ENCODE measurements around the gene TIMM8B.

TIMM8B gene, protein sequence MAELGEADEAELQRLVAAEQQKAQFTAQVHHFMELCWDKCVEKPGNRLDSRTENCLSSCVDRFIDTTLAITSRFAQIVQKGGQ

DNA sequence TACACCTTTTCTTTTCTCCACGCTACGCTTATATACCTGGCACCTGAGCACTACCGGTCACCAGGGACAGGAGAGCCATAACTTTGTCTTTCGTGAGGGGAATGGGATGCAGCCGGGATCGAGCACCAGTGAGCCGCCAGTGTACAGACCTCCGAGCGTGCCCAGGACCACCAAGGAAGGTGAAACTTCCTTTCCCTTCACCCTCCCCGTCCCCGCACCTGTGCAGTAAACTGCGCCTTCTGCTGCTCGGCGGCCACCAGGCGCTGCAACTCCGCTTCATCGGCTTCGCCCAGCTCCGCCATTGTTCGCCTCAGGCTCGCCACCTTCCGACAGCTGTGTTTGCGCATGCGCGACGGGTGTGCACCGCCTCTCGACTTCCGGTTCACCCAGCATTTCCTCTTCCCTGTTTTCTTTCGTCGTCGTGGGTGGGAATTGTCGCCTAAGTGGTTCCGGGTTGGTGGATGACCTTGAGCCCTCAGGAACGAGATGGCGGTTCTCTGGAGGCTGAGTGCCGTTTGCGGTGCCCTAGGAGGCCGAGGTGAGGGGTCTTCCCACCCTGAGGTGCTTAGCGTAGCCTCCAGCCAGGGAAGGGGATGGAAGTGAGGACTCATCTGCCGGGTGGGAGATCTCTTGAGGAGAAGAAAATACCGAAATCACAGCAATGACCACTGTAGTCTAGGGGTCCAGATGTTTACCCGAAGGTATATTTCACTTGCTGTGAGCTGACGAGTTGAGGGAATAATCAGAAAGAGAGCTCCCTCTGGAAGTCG is at the start of gene TIMM8B, which contains the start of gene SDHD:
Gene TIMM8B, minus strand, starts transcription at position 335 of the 770 bp plus-strand sequence. Its CDS starts 33 bp downstream, at position 302.
Gene SDHD, plus strand, starts transcription at position 452 of the 770 bp plus-strand sequence. Its CDS starts 35 bp downstream, at position 487.
- Mint-ChIP-seq H3K9me3 (no peaks in the 10 kb centered on the region), H3K27me3 (no peaks in the 10 kb centered on the region), H3K4me1 (ENCODE audit: low read depth) (peaks cover 62% of the 10 kb centered on the region), H3K4me3 (peak within 1 kb of the TSS; percentile 96), H3K36me3 (ENCODE audit: low read depth) (peaks cover 100% of the 10 kb centered on the region), H3K27ac (peak within 1 kb of the TSS; percentile 99)
- intact Hi-C loops (cut with micrococcal nuclease), result loop anchor here (1.0 to 5.0 kb wide), 5 partner anchors 12 to 484 kb away; partner anchors contain the start of genes CFAP68, DLAT, FDXACB1 and NKAPD1

DNA sequence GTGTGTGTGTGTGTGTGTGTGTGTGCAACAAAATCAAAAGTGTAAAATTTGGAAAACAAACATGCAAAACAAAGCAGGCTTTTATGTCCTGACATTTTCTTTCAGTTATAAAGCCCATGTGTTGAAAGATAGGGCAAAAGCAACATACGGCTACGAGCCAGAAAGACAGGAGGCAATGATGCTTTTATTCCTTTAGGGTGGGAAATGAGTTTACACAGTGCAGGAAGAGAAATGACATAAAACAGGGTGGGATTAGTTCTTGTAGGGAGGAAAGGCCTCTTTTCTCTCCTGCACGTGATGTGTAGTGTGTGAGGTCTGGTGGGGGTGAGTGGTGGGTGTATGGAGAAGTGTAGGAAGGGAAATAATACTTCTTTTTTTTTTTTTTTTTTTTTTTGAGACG is 47.9 kb upstream of the TIMM8B start:
- H3K36me3 Mint-ChIP-seq (ENCODE audit: low read depth), result no peaks in the 10 kb centered on the region
- no peak overlapping the region for H3K27ac Mint-ChIP-seq
- no peaks in the 10 kb centered on the region for H3K27me3 Mint-ChIP-seq
- no peak overlapping the region for H3K4me3 Mint-ChIP-seq
- H3K9me3 Mint-ChIP-seq, result no peaks in the 10 kb centered on the region
- intact Hi-C loops (cut with micrococcal nuclease), result no loop called here
- peaks cover 19% of the 10 kb centered on the region for H3K4me1 Mint-ChIP-seq (ENCODE audit: low read depth)

DNA sequence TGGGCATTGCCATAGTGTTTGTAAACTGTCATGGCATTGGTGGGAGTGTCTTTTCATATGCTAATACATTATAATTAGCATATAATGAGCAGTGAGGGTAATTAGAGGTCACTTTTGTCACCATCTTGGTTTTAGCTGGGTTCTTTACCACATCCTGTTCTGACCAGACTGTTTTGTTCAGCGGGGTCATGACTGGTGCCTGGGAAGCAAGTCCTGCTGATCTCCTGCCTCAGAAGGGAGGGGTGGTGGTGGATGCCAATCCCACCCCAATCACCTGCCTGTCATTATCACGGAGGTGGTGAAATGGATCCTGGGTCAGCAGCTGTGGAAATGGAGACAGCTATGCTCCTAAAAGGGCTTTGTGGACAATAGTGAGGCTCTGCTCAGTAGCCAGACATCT is 46.2 kb upstream of the TIMM8B start:
- Mint-ChIP-seq H3K9me3 (no peaks in the 10 kb centered on the region), H3K36me3 (ENCODE audit: low read depth) (no peaks in the 10 kb centered on the region), H3K4me1 (ENCODE audit: low read depth) (peaks cover 34% of the 10 kb centered on the region), H3K4me3 (no peak overlapping the region), H3K27me3 (no peaks in the 10 kb centered on the region), H3K27ac (no peak overlapping the region)
- intact Hi-C loops (cut with micrococcal nuclease), result no loop called here

DNA sequence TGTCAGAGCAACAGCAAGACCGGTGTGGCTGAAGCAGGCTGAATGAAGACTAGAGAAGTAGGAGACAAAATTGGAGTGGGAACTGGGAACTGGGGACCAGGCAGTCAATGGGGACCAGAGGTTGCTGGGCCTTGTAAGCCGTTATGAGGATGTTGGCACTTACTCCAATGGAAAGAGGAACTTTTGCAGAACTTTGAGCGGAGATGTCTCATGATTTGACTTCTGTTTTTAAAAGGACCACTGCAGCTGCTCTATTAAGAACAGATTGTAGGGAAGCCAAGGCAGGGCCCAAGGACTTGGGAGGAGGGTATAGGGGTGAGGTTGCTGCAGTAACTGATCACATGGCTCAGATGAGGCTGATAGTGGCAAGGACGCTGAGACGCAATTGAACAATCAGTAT is 43.1 kb upstream of the TIMM8B start:
- H3K9me3 Mint-ChIP-seq, result no peaks in the 10 kb centered on the region
- H3K4me3 Mint-ChIP-seq, result no peak overlapping the region
- peaks cover 34% of the 10 kb centered on the region for H3K4me1 Mint-ChIP-seq (ENCODE audit: low read depth)
- no peaks in the 10 kb centered on the region for H3K27me3 Mint-ChIP-seq
- intact Hi-C loops (cut with micrococcal nuclease), result no loop called here
- H3K36me3 Mint-ChIP-seq (ENCODE audit: low read depth), result no peaks in the 10 kb centered on the region
- H3K27ac Mint-ChIP-seq, result peak overlapping the region; percentile 77

DNA sequence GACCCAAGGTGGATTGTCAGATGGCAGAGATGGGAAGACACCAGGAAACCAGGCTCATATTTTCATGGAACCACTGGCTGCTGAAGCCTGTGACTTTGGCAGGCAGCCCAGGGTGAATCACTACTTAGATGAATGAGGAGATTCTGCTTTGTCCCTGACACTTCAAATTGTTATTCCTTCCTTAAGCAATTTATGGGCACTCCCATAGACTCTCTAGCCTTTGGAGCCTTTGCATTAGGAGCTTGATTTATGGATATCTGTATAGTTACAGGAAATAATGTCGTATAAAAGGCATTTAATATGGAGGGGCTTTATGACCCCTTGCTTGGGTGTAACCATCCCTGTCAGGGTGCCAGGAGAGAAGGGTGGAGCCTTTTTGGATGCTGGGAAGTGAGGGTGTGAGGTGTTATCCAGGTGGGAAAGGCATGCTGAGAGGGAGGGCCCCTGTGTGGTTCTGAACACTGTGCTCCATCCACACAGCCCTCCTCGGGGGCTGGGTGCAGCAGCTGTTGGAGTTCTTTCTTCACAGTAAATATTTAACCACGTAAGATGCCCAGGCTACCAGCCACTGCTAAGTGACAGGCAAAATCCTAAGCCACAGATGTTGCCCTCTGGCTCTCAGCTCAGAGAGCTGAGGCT is 42.0 kb upstream of the TIMM8B start:
- Mint-ChIP-seq H3K4me1 (ENCODE audit: low read depth) (peaks cover 29% of the 10 kb centered on the region), H3K4me3 (no peak overlapping the region), H3K36me3 (ENCODE audit: low read depth) (no peaks in the 10 kb centered on the region), H3K27ac (peak overlapping the region; percentile 61), H3K27me3 (no peaks in the 10 kb centered on the region), H3K9me3 (no peaks in the 10 kb centered on the region)
- intact Hi-C loops (cut with micrococcal nuclease), result no loop called here

DNA sequence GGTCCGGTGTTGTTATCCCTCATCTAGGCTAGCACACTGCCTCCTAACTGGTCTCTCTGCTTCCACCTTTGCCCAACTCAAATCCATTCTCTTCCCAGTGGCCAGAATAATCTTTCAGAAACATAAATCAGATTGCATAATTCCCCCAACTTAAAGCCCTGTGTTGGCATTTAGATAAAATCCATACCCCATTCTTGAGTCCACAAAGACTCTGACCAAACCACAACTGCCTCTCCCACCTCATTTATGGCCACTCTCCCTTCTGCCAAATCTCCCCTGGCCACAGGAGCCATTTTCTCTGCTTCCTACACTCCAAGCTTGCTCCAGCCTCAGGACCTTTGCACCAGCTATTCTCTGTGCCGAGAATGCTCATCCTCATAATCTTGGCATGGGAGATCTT is 40.5 kb upstream of the TIMM8B start:
- no peaks in the 10 kb centered on the region for H3K9me3 Mint-ChIP-seq
- H3K4me1 Mint-ChIP-seq (ENCODE audit: low read depth), result peaks cover 24% of the 10 kb centered on the region
- no peaks in the 10 kb centered on the region for H3K36me3 Mint-ChIP-seq (ENCODE audit: low read depth)
- intact Hi-C loops (cut with micrococcal nuclease), result no loop called here
- no peaks in the 10 kb centered on the region for H3K27me3 Mint-ChIP-seq
- no peak overlapping the region for H3K27ac Mint-ChIP-seq
- H3K4me3 Mint-ChIP-seq, result no peak overlapping the region

DNA sequence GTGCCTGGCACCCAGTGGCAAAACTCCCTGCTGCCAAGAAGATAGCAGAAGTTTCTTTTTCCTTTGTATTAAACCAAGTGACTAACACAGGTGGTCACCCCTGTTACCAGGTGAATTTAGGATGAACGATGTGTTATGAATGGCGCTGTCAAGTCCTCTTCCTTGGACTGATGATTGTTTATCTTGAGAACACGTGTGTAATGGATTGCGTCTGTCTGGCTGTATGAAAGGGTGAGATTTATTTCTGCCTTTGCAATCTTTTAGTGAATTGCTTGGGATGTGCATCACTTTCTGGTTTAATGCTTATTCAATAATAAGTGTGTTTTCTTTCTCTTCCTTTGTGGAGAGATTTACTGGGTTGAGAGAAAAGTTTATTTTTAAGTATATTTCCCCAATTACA is 36.6 kb upstream of the TIMM8B start:
- intact Hi-C loops (cut with micrococcal nuclease), result loop anchor here (5.0 kb wide), 1 partner anchor 34 kb away; no protein-coding TSS in a partner anchor
- Mint-ChIP-seq H3K9me3 (no peaks in the 10 kb centered on the region), H3K27ac (no peak overlapping the region), H3K4me3 (no peak overlapping the region), H3K27me3 (no peaks in the 10 kb centered on the region), H3K36me3 (ENCODE audit: low read depth) (no peaks in the 10 kb centered on the region), H3K4me1 (ENCODE audit: low read depth) (peaks cover 20% of the 10 kb centered on the region)

DNA sequence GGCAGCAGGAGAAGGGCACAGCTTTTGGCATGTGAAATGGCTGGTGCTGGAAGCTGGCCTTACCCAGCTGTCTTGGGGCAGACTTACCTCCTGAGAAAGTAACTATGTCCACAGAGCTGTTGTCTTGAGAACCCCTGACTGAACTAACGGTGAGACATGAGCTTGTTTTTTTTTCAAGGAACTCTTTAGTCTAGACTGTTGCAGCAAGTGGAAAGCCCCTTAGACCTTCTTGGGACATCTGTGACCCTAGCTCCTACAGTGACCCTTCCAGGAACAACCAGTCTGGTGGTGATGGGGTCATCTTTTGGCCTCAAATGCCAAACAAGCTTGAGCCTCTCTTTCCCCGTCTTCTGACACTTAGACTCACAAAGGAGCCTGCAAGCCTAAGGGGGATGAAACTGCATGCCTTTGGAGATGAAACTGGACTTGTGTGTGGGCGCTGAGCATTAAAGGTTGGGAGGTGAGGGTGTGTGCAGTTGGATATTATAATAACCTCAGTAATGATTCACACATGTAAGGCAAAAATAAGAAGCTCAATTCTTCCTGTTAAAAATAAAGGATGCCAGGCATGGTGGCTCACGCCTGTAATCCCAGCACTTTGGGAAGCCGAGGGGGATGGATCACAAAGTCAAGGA is 35.5 kb upstream of the TIMM8B start:
- intact Hi-C loops (cut with micrococcal nuclease), result loop anchor here (5.0 kb wide), 1 partner anchor 35 kb away; no protein-coding TSS in a partner anchor
- Mint-ChIP-seq H3K27me3 (no peaks in the 10 kb centered on the region), H3K36me3 (ENCODE audit: low read depth) (no peaks in the 10 kb centered on the region), H3K9me3 (no peaks in the 10 kb centered on the region), H3K27ac (no peak overlapping the region), H3K4me3 (no peak overlapping the region), H3K4me1 (ENCODE audit: low read depth) (peaks cover 19% of the 10 kb centered on the region)

DNA sequence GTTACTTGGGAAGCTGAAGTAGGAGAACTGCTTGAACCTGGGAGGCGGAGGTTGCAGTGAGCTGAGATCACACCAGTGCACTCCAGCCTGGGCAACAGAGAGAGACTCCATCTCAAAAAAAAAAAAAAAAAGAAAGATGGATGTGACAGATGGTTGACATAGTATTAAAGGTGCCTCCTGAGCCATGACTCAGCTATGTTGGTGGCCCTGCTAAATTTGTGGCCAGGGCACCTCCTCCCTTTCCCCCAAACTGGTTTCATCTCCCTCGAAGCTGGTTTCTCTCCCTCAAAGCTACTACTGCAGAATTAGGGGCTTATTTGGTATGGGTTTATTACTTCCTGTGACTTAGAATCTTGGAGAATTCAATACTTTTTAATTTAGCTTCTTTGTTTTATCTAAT is 31.6 kb upstream of the TIMM8B start:
- no peaks in the 10 kb centered on the region for H3K9me3 Mint-ChIP-seq
- no peaks in the 10 kb centered on the region for H3K36me3 Mint-ChIP-seq (ENCODE audit: low read depth)
- H3K4me1 Mint-ChIP-seq (ENCODE audit: low read depth), result peaks cover 19% of the 10 kb centered on the region
- H3K4me3 Mint-ChIP-seq, result no peak overlapping the region
- H3K27me3 Mint-ChIP-seq, result no peaks in the 10 kb centered on the region
- no peak overlapping the region for H3K27ac Mint-ChIP-seq
- intact Hi-C loops (cut with micrococcal nuclease), result no loop called here

DNA sequence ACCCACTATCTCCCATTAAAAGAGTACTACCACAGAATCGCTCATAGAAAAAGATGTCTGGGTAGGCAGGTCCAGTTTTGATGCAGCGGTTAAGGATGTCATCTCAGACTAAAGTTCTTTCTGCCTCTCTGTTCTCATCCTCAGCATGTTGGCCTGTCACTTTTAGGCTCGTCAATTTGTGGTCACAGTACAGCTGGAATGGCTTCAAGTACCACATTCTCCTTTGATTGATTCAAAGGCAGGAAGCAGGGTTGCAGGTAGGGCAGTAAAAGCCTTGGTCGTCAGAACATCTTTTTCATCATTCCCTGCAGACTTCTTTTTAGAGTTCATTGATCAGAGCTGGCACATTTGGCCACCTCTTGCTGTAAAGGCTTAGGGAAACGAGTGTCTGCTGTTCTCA is 28.8 kb upstream of the TIMM8B start:
- no peak overlapping the region for H3K4me3 Mint-ChIP-seq
- H3K4me1 Mint-ChIP-seq (ENCODE audit: low read depth), result peaks cover 7% of the 10 kb centered on the region
- H3K9me3 Mint-ChIP-seq, result no peaks in the 10 kb centered on the region
- no peaks in the 10 kb centered on the region for H3K27me3 Mint-ChIP-seq
- H3K36me3 Mint-ChIP-seq (ENCODE audit: low read depth), result no peaks in the 10 kb centered on the region
- intact Hi-C loops (cut with micrococcal nuclease), result no loop called here
- H3K27ac Mint-ChIP-seq, result no peak overlapping the region

DNA sequence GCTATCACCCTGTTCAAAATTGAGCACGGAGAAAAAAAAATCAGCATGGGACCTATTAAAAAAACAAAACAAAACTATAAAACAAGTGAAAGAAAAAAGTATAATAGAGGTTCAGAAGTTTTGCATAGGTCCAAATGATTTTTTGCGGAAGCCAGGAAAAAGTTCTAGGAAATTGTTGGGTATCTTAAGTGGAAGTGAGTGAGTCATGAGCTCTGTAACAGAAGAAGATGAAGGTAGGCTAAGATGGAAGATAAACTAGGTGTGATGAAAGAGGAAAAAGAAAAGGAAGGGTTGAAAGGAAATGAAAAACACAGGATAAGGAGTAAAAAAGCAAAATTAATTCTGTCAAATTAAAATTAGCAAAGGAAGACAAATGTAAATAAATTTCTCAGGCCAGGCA is 27.9 kb upstream of the TIMM8B start:
- intact Hi-C loops (cut with micrococcal nuclease), result loop anchor here (5.0 kb wide), 1 partner anchor 168 kb away; no protein-coding TSS in a partner anchor
- no peaks in the 10 kb centered on the region for H3K4me1 Mint-ChIP-seq (ENCODE audit: low read depth)
- no peaks in the 10 kb centered on the region for H3K36me3 Mint-ChIP-seq (ENCODE audit: low read depth)
- no peaks in the 10 kb centered on the region for H3K27me3 Mint-ChIP-seq
- H3K9me3 Mint-ChIP-seq, result no peaks in the 10 kb centered on the region
- H3K27ac Mint-ChIP-seq, result no peak overlapping the region
- no peak overlapping the region for H3K4me3 Mint-ChIP-seq

DNA sequence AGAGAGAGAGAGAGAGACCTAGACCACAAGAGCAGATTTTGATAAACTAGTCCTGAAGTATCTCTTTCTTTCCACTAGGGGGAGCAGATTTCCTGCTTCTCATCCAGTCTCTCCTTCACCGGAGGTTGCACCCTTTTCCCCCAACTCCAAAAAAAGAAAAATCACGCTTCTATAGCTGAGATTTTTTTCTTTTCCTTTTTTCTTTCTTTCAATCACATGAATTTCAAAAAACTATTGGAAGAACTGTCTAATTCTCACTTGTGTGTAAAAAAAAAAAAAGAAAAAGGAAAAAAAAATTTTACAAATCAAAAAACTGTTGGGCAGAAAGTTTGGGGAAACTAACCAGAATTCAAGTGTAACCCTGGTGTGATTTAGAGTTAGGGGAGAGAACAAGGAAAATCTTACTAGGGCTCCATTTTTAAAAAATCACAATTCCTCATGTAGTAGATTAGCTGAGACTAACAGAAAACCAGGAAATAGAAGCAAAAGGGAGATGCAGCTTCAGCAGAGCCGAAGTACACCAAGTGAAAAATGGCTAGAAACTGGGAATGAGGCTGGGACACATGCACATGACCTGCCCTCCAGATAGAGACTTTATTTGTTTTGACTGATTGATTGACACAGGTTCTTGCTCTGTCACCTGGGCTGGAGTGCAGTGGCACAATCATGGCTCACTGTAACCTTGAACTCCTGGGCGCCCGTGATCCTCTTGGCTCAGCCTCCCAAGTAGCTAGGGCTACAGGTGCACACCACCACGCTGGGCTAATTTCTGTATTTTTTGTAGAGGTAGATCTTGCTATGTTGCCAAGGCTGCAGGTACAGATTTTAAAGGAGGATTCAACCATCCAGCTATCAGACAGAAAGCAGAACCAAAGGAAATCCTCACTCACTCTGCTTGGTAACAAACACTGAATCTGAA is 27.2 kb upstream of the TIMM8B start:
- Mint-ChIP-seq H3K9me3 (no peaks in the 10 kb centered on the region), H3K4me1 (ENCODE audit: low read depth) (no peaks in the 10 kb centered on the region), H3K27me3 (no peaks in the 10 kb centered on the region), H3K27ac (peak overlapping the region; percentile 74), H3K36me3 (ENCODE audit: low read depth) (peaks cover under 1% of the 10 kb centered on the region), H3K4me3 (peak overlapping the region; percentile 23)
- intact Hi-C loops (cut with micrococcal nuclease), result loop anchor here (2.0 to 5.0 kb wide), 2 partner anchors 61 to 169 kb away; partner anchors contain the start of gene BCO2

DNA sequence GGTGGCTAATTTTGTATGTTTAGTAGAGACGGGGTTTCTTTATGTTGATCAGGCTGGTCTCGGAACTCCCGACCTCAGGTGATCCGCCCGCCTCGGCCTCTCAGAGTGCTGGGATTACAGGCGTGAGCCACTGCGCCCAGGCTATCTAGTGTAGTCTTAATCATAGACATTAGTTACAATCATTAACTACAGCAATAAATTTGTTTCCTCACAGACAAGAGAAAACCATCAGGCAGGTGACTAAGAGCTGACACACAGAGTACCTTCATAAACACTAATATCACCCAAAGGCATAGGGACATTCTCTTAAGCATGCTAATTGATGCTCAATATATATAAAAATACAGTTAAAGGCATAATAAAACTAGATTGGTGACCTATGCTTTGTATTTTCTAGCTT is 19.5 kb upstream of the TIMM8B start:
- intact Hi-C loops (cut with micrococcal nuclease), result no loop called here
- Mint-ChIP-seq H3K27me3 (no peaks in the 10 kb centered on the region), H3K9me3 (no peaks in the 10 kb centered on the region), H3K36me3 (ENCODE audit: low read depth) (peaks cover 18% of the 10 kb centered on the region), H3K4me1 (ENCODE audit: low read depth) (peaks cover 10% of the 10 kb centered on the region), H3K4me3 (no peak overlapping the region), H3K27ac (no peak overlapping the region)

All from dendritic cell treated with granulocyte-macrophage colony-stimulating factor and Interleukin-4, amounts not matched to agents 40 ng/mL and 50 ng/mL, for 4 days (primary cell).